Measurements from ENCODE around the gene RRP1B.
"Not testable (repeated sequence)": the region's sequence is repeated elsewhere in the genome, so short reads cannot be mapped to it uniquely, and the experiment has no call there.

The RRP1B gene

GRCh38 chr21:43703035-43703880, 43.9 kb downstream of the RRP1B start:
- no peak for DNase-seq

- no peak for DNase-seq
Measured at GRCh38 chr21:43707462-43707861, 48.1 kb downstream of the RRP1B start.

DNA sequence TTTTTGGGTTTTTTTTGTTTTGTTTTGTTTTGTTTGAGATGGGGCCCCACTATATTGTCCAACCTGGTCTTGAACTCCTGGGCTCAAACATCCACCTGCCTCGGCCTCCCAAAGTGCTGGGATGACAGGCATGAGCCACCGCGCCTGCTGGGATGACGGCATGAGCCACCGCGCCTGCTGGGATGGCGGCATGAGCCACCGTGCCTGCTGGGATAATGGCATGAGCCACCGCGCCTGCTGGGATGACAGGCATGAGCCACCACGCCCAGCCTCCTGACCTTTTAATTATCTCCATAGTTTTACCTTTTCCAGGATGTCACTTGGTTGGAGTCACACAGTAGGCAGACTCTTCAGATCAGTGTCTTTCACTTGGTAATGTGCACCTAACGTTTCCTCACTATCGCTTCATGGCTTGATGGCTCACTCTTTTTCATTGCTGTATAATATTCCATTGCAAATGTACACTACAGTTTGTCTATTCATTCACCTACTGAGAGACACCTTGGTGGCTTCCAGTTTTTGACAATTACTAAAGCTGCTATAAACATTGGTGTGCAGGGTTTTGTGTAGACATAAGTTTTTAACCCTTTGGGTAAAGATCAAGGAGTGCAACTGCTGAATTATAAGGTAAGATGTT, 49.5 kb downstream of the RRP1B start:
- DNase-seq = no peak

DNA sequence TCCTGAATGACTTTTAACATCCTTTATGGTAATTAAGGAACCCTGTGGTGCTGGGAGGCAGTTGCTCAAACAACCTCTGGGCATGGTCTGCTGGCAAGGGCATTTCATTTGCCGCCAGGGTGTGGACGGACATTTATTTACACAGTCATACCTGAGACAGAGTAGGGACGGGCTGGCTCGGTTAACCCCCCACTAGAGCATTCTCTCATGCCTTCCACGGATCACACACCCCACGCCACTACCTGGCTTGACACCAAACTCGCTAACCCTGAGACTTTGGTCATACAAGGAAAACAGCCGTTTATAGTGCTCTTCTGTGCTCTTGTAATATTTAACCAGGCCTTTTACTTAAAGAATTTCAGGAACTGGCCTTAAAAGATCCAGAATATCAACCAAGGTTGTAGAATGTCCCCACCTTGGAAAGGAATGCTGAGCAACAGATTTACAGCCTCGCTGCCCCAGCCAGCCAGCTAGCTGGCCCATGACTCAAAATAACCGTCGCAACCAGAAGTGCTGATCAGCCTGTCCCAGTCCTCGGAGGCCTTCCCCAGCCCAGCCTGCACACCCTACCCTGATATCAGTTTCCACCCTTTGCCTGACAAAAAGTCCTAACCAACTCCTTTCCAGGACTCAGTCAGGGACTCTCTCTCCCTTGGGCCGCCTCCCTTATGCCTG, 53.0 kb downstream of the RRP1B start:
- DNase-seq = no peak

- not testable (repeated sequence) for DNase-seq
Measured at GRCh38 chr21:43713123-43713522, 53.8 kb downstream of the RRP1B start.

DNA sequence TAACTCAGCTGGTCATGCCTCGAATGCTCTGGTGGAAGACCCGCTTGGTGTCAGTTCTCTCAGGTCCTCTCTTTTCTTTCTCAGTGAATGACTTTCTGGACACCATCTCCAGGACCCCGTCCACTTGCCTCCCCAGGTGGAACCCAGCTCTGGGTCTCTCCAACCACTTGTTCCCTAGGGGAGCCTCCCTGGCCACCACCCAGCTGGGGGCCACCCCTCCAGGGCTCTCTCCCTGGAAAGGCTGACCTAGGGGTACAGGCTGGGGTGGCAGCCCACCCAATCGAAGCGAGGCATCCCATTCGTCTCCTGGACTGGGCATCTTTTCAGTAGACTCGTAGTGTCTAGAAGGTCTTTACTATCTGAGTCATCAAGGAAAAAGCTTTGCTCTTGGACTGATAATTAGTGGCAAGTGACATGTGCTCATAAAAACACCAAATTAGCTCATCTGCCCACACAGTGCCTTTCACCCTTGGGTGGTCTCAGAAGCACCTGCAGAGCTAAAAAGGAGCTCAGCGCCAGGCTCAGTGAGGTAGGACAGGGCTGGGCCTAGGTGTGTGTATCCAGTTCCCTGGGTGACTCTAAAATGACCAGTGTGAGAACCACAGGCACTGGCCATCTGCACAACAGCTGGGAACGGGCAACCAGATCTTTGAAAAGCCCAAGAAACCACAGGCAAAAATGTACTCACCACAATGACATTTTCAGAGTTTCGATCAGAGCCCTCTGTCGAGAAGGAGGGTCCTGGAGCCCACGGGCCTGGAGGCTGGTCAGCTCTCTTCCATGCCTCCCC, 57.2 kb downstream of the RRP1B start:
- DNase-seq = no peak

- no peak for DNase-seq
Measured at GRCh38 chr21:43717166-43717853, 58.0 kb downstream of the RRP1B start.

GRCh38 chr21:43717967-43718871, 58.9 kb downstream of the RRP1B start:
- DNase-seq = no peak

DNA sequence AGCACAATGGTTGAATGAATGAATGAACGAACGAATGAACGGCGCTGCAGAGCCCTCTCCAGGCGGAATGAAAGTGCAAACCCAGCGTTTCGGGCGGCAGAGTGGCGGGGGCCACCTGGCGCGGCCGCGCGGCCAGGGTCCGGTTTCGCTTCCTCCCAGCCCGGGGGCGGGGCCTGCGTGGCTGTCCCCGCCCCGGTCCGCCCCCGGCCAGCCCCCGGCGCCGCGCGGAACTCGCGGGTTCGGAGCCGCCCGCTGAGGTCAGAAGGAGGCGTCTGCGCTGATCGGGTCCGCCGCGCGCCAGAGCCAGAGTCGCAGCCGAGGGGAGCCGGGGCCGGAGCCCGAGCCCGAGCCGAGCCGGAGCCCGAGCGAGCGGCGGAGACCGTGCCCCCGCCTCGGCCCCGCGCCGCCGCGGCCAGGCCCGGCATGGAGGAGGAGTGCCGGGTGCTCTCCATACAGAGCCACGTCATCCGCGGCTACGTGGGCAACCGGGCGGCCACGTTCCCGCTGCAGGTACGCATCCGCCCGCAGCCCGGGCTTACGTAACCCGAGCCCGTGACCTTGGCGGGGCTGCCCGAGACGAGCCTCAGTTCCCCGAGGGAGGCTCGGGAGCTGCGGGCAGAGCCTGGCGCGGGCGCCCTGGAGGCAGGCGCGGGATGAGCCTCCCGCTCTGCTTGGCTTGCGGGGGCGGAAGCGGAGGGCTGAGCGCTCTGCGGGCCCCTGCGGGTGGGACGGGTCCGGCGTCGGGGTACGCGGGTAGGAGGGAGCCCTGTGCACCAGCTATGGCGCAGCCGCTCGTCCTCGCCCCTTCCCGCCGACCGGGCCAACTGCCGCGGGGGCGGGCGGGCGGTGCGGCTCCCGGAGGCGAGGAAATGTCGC, 59.8 kb downstream of the RRP1B start, which contains the start of gene PDXK:
Gene PDXK (plus strand): TSS at position 258 of the 876 bp plus-strand sequence. CDS start 166 bp downstream, at position 424.
- DNase-seq = peak; percentile 64

GRCh38 chr21:43719748-43720538, 60.6 kb downstream of the RRP1B start:
- DNase-seq = no peak

GRCh38 chr21:43720539-43721166, 61.3 kb downstream of the RRP1B start:
- no peak for DNase-seq

- no peak for DNase-seq
Measured at GRCh38 chr21:43721206-43721605, 61.8 kb downstream of the RRP1B start.

DNA sequence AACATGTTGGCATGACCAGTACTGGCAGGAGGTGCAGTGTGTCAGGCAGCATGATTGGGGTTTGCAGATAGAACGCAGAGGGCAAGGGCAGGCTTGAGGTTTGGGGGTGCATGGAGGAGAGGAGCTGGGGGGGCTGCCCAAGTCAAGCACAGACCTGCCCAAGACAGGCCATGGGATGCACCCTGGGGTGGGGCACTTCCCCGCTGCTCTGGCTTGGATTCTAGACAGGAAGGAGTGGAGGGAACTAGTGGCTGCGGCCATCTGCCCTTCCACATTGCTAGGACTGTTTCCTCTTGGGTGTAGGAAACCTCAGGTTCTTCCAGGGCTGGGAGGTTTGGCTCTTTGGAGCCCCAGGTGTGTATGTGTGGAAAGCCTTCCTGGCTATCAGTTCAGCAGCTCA, 62.6 kb downstream of the RRP1B start:
- no peak for DNase-seq

GRCh38 chr21:43723648-43724047, 64.3 kb downstream of the RRP1B start:
- DNase-seq = no peak

GRCh38 chr21:43726686-43727518, 67.5 kb downstream of the RRP1B start:
- no peak for DNase-seq

- no peak for DNase-seq
Measured at GRCh38 chr21:43727519-43728153, 68.3 kb downstream of the RRP1B start.

DNA sequence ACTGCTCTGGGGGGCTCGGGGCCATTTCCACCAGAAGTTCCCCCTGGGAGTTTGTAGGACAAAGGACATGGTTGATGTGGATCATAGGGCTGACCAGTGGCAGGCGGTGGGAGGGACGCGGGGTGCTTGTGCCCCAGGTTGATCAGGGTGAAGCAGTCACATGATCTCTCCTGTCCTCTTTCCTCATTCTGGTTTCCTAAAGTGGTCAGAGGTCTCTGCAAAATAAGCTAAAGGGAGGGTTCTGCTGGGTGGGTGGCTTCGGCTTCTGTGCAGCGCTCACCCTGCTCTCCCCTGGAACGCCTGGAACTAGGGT, 68.8 kb downstream of the RRP1B start:
- no peak for DNase-seq
